ENCODE measurements around the gene ALG14.

GRCh38 chr1:95096218-95096841, 23.6 kb upstream of the ALG14 start:
- TF ChIP-seq CTCF (IDR thresholded peaks at IDR 0.05; ENCODE audit: low read depth, low read length) (no peak), POLR2A (IDR thresholded peaks at IDR 0.05; ENCODE audit: extremely low read depth, insufficient read length) (no peak), MAX (IDR thresholded peaks at IDR 0.05; ENCODE audit: low read depth, low read length) (no peak)

Measured in NB4 (cell line).